ENCODE data around the gene EXT2. TPM values are rescaled to one million over a fixed set of nuclear protein-coding genes. Genes with fewer than 3 reads are reported as not detected.

Gene EXT2
- total and polyA plus RNA-seq, 2 experiments from 2014 or later = 71.5 to 107 TPM

DNA sequence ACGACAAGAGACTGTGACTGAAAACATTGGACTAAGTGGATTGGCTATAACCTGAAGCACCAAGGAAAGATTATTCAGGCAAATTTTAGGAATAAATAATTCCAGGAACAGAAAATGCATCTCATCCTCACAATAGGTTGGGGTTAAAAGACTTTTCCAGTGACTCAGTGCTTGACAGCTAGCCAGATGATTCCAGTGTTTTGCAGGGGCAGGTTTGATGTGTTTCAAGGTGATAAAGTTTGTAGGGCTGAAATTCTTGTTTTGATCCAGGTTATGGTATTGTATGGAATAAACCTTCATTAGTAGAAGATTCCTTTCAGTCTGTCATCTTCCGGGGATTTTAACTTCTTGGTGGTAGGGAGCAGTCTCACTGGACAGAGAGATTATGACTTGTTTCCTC lies 2.3 kb downstream of the EXT2 start:
- no peaks in the 10 kb centered on the region for H3K9me3 ChIP-seq (ENCODE audit: low read depth)
- H3K4me2 ChIP-seq = no peak overlapping the region
- no peak overlapping the region for H3K4me3 ChIP-seq
- no peaks in the 10 kb centered on the region for H3K27me3 ChIP-seq
- WGBS (ENCODE audit: low lambda C conversion rate, missing lambda C conversion rate) = 93% methylated on average over 2 of the region's 2 CpGs
- H3K4me1 ChIP-seq (ENCODE audit: insufficient read depth) = peaks cover 7% of the 10 kb centered on the region
- H3K27ac ChIP-seq = no peak overlapping the region
- H3K9me2 ChIP-seq (replicated peaks; ENCODE audit: insufficient read depth) = no peaks in the 10 kb centered on the region
- no peak for DNase-seq (ENCODE audit: low spot score)
- TF ChIP-seq, protein P1, sequence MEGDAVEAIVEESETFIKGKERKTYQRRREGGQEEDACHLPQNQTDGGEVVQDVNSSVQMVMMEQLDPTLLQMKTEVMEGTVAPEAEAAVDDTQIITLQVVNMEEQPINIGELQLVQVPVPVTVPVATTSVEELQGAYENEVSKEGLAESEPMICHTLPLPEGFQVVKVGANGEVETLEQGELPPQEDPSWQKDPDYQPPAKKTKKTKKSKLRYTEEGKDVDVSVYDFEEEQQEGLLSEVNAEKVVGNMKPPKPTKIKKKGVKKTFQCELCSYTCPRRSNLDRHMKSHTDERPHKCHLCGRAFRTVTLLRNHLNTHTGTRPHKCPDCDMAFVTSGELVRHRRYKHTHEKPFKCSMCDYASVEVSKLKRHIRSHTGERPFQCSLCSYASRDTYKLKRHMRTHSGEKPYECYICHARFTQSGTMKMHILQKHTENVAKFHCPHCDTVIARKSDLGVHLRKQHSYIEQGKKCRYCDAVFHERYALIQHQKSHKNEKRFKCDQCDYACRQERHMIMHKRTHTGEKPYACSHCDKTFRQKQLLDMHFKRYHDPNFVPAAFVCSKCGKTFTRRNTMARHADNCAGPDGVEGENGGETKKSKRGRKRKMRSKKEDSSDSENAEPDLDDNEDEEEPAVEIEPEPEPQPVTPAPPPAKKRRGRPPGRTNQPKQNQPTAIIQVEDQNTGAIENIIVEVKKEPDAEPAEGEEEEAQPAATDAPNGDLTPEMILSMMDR (IDR thresholded peaks at IDR 0.05; ENCODE audit: poor library complexity) = no peak
- TF ChIP-seq EZH2phosphoT487 (IDR thresholded peaks at IDR 0.05; ENCODE audit: low read depth, severe bottlenecking, unreplicated experiment) = no peak
- TF ChIP-seq EZH2 (IDR thresholded peaks at IDR 0.05; ENCODE audit: borderline replicate concordance) = no peak
- H3K79me2 ChIP-seq = peaks cover 67% of the 10 kb centered on the region
- no peaks in the 10 kb centered on the region for H3K36me3 ChIP-seq (replicated peaks; ENCODE audit: insufficient read depth, low read depth)
- H4K20me1 ChIP-seq (ENCODE audit: insufficient read depth, poor library complexity, severe bottlenecking) = peaks cover 25% of the 10 kb centered on the region
- no peak overlapping the region for H2AFZ ChIP-seq

DNA sequence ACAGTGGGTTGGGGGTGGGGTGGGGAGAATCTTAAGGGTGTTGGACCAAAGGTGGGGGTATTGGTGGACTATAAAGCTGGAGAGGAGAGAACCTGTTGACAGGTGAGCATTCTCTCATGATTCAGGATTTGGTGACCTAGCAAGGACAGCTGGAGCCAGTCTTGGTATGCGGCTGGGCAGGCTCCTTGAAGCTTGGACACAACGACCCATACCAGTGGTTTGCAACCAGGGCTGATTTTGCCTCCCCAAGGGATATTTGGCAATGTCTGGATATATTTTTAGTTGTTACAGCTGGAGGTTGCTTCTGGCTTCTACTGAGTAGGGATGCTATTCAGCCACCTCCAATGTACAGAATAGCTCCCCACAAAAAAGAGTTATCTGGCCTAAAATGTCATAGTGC lies 5.6 kb downstream of the EXT2 start:
- Histone ChIP-seq H3K27me3 (no peaks in the 10 kb centered on the region), H3K9me2 (replicated peaks; ENCODE audit: insufficient read depth) (no peaks in the 10 kb centered on the region), H3K9me3 (ENCODE audit: low read depth) (no peaks in the 10 kb centered on the region), H3K79me2 (peaks cover 73% of the 10 kb centered on the region), H2AFZ (no peak overlapping the region), H3K36me3 (replicated peaks; ENCODE audit: insufficient read depth, low read depth) (no peaks in the 10 kb centered on the region), H3K4me2 (no peak overlapping the region), H4K20me1 (ENCODE audit: insufficient read depth, poor library complexity, severe bottlenecking) (peaks cover 25% of the 10 kb centered on the region), H3K4me3 (no peak overlapping the region), H3K4me1 (ENCODE audit: insufficient read depth) (peaks cover 7% of the 10 kb centered on the region), H3K27ac (no peak overlapping the region)
- DNase-seq (ENCODE audit: low spot score) = no peak
- WGBS (ENCODE audit: low lambda C conversion rate, missing lambda C conversion rate) = 97% methylated on average over 2 of the region's 2 CpGs
- TF ChIP-seq, protein P1 (IDR thresholded peaks at IDR 0.05; ENCODE audit: poor library complexity) = no peak
- TF ChIP-seq EZH2phosphoT487 (IDR thresholded peaks at IDR 0.05; ENCODE audit: low read depth, severe bottlenecking, unreplicated experiment) (no peak), EZH2 (IDR thresholded peaks at IDR 0.05; ENCODE audit: borderline replicate concordance) (no peak)

DNA sequence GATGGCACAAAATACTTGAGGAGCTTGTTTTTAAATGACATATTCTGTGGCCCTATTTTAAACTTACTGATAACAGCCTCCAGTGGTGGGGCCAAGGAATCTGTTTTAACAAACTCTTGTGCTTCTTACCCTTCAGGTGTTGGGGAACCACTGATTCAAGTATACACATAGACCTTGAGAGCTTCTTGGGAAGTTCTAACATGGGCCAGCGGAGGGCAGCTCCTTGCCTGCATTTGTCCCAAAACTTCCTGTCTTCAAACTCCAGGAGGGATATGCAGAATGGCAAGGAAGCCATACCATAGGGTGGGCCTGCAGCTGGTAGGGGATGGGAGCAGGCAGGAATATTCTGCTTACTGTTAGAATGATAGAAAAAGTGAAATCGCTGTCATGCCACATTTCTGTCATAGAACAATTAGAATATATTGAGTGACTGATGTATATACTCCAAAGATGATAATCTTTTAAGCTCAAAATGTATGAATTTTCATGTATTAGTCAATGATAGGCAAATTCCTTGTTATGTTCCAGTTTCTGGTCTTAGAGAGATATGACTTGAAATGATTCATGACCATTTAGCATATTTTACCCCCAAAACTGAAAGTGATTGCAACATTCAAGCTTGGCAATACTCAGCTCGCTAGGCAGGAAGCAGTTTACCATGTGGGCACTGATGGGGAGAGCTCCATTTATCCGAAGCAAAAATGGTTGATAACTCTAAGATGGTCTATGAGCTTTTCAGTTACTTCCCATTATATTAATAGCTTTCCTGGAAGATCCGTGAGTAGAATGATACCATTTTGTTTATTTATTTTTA lies 9.2 kb downstream of the EXT2 start:
- Histone ChIP-seq H4K20me1 (ENCODE audit: insufficient read depth, poor library complexity, severe bottlenecking) (peaks cover 12% of the 10 kb centered on the region), H3K27ac (no peak overlapping the region), H3K4me3 (no peak overlapping the region), H3K9me3 (ENCODE audit: low read depth) (no peaks in the 10 kb centered on the region), H3K4me1 (ENCODE audit: insufficient read depth) (no peaks in the 10 kb centered on the region), H3K4me2 (no peak overlapping the region), H3K79me2 (peaks cover 37% of the 10 kb centered on the region), H3K27me3 (no peaks in the 10 kb centered on the region), H2AFZ (no peak overlapping the region), H3K36me3 (replicated peaks; ENCODE audit: insufficient read depth, low read depth) (no peaks in the 10 kb centered on the region), H3K9me2 (replicated peaks; ENCODE audit: insufficient read depth) (no peaks in the 10 kb centered on the region)
- WGBS (ENCODE audit: low lambda C conversion rate, missing lambda C conversion rate) = 92% methylated on average over 5 of the region's 5 CpGs
- no peak for DNase-seq (ENCODE audit: low spot score)
- TF ChIP-seq, protein P1 (IDR thresholded peaks at IDR 0.05; ENCODE audit: poor library complexity) = no peak
- TF ChIP-seq EZH2 (IDR thresholded peaks at IDR 0.05; ENCODE audit: borderline replicate concordance) (no peak), EZH2phosphoT487 (IDR thresholded peaks at IDR 0.05; ENCODE audit: low read depth, severe bottlenecking, unreplicated experiment) (no peak)

All from hepatocyte (in vitro differentiated cells).